Measurements from ENCODE around the gene UCK2. TPM values are rescaled to one million over a fixed set of nuclear protein-coding genes. Genes with fewer than 3 reads are reported as not detected.

Gene UCK2
- polyA plus RNA-seq, 3 donors = 12.4 to 15.4 (median 12.8) TPM

GRCh38 chr1:165887877-165888551, 60.6 kb downstream of the UCK2 start:
- Mint-ChIP-seq H3K4me3 (no peak overlapping the region), H3K36me3 (peaks cover 28 to 29% of the 10 kb centered on the region in 2 donors), H3K4me1 (peaks cover 28% of the 10 kb centered on the region), H3K9me3 (no peaks in the 10 kb centered on the region), H3K27me3 (ENCODE audit: low read depth in 3 of 3) (no peaks in the 10 kb centered on the region), H3K27ac (no peak overlapping the region)
- intact Hi-C loops (cut with micrococcal nuclease) = no loop called here
- Histone ChIP-seq H3K79me2 (ENCODE audit: insufficient read depth, low read length) (peaks cover 73% of the 10 kb centered on the region), H3K9ac (ENCODE audit: insufficient read depth, low read length, poor library complexity, severe bottlenecking) (no peak overlapping the region), H3K4me1 (ENCODE audit: control insufficient read depth in 1 of 2, insufficient read depth in 2 of 2, low read length in 2 of 2) (peaks cover 21 to 22% of the 10 kb centered on the region in 2 donors), H4K20me1 (ENCODE audit: insufficient read depth, low read length) (no peaks in the 10 kb centered on the region), H3K4me3 (replicated peaks in 1 of 3; ENCODE audit: low read depth in 2 of 3, low read length in 3 of 3) (no peak overlapping the region), H2AFZ (ENCODE audit: insufficient read depth, low read depth, low read length, poor library complexity, severe bottlenecking) (no peak overlapping the region), H3K27me3 (ENCODE audit: control insufficient read depth in 2 of 2, insufficient read depth in 2 of 2, low read length in 2 of 2) (no peaks in the 10 kb centered on the region), H3K36me3 (replicated peaks in 1 of 2; ENCODE audit: control insufficient read depth in 1 of 2, insufficient read depth in 2 of 2, low read length in 2 of 2) (peaks cover 22 to 33% of the 10 kb centered on the region in 2 donors), H3K9me3 (replicated peaks in 1 of 2; ENCODE audit: control insufficient read depth in 1 of 2, insufficient read depth in 1 of 2, low read length in 2 of 2) (no peaks in the 10 kb centered on the region), H3K27ac (ENCODE audit: low read depth in 1 of 2, low read length in 2 of 2) (no peak overlapping the region), H3K4me2 (replicated peaks; ENCODE audit: extremely low read depth, low read length, poor library complexity, severe bottlenecking) (no peak overlapping the region)
- no peak for TF ChIP-seq CTCF (IDR thresholded peaks at IDR 0.05)
- DNase-seq = no peak
- WGBS (ENCODE audit: insufficient coverage) = no CpG with 5 or more reads among the region's 8 CpGs

- WGBS (ENCODE audit: insufficient coverage) = no CpG with 5 or more reads among the region's 4 CpGs
- Histone ChIP-seq H4K20me1 (ENCODE audit: insufficient read depth, low read length) (no peaks in the 10 kb centered on the region), H3K79me2 (ENCODE audit: insufficient read depth, low read length) (peaks cover 68% of the 10 kb centered on the region), H3K27ac (ENCODE audit: low read depth in 1 of 2, low read length in 2 of 2) (no peak overlapping the region), H3K9me3 (replicated peaks in 1 of 2; ENCODE audit: control insufficient read depth in 1 of 2, insufficient read depth in 1 of 2, low read length in 2 of 2) (no peaks in the 10 kb centered on the region), H2AFZ (ENCODE audit: insufficient read depth, low read depth, low read length, poor library complexity, severe bottlenecking) (no peak overlapping the region), H3K9ac (ENCODE audit: insufficient read depth, low read length, poor library complexity, severe bottlenecking) (no peak overlapping the region), H3K4me1 (ENCODE audit: control insufficient read depth in 1 of 2, insufficient read depth in 2 of 2, low read length in 2 of 2) (peaks cover 16 to 17% of the 10 kb centered on the region in 2 donors), H3K4me2 (replicated peaks; ENCODE audit: extremely low read depth, low read length, poor library complexity, severe bottlenecking) (no peak overlapping the region), H3K27me3 (ENCODE audit: control insufficient read depth in 2 of 2, insufficient read depth in 2 of 2, low read length in 2 of 2) (no peaks in the 10 kb centered on the region), H3K36me3 (replicated peaks in 1 of 2; ENCODE audit: control insufficient read depth in 1 of 2, insufficient read depth in 2 of 2, low read length in 2 of 2) (peaks cover 23 to 38% of the 10 kb centered on the region in 2 donors), H3K4me3 (replicated peaks in 1 of 3; ENCODE audit: low read depth in 2 of 3, low read length in 3 of 3) (no peak overlapping the region)
- Mint-ChIP-seq H3K36me3 (peaks cover 30 to 33% of the 10 kb centered on the region in 2 donors), H3K4me3 (no peak overlapping the region), H3K9me3 (no peaks in the 10 kb centered on the region), H3K4me1 (peaks cover 23% of the 10 kb centered on the region), H3K27ac (no peak overlapping the region), H3K27me3 (ENCODE audit: low read depth in 3 of 3) (no peaks in the 10 kb centered on the region)
- no peak for TF ChIP-seq CTCF (IDR thresholded peaks at IDR 0.05)
- intact Hi-C loops (cut with micrococcal nuclease) = no loop called here
- no peak for DNase-seq
Observed at GRCh38 chr1:165888552-165888920, 61.1 kb downstream of the UCK2 start.

Data from CD14-positive monocyte (primary cell).